SK-N-SH (cell line): ENCODE results near the gene PXT1. TPM values are rescaled to one million over a fixed set of nuclear protein-coding genes. Genes with fewer than 3 reads are reported as not detected.
A peak's percentile ranks its signal among the peaks of the same experiment; 100 is the strongest.

Source experiments
- CTCF ChIA-PET: fragments of 300-600, 350-600 bp; formaldehyde crosslinking; extraction: SDS; loops from one replicate; lab custom pipeline; 2021; lab: Yijun Ruan, JAX
- POLR2A ChIA-PET: fragments of 350-600 bp; sonication (Branson Sonifier 250); formaldehyde crosslinking; extraction: SDS; loops from one replicate; lab custom pipeline; 2020; ENCODE audit warnings: antibody characterized with exemption, inconsistent platforms; lab: Yijun Ruan, JAX
- DNase-seq: peaks from one replicate; pipeline ENCODE4 v3.0.0; 2012
- H2AFZ ChIP-seq: fragments of 200-600 bp; sonication (generic); 2 replicates; pipeline ENCODE4 v1.8.1; 2016; ENCODE audit warnings: antibody characterized with exemption, mild to moderate bottlenecking, low read depth
- H3F3A ChIP-seq: fragments of 200-600 bp; sonication (generic); replicated peaks from 2 replicates; pipeline ENCODE3; 2016; ENCODE audit warnings: antibody characterized with exemption, mild to moderate bottlenecking; ENCODE audit not compliant: insufficient read depth
- H3K27ac ChIP-seq, 2 experiments: fragments of 200-500 bp in 1 of 2; fragments of 200-600 bp in 1 of 2; sonication (Bioruptor generic) in 1 of 2; sonication (generic), shearing (Covaris generic) in 1 of 2; 2 replicates each; pipeline versions ENCODE4 v1.5.1 to v1.6.1; 2014 to 2016; ENCODE audit warnings: low read depth in 2 of 2, inconsistent platforms in 1 of 2, low read length in 1 of 2, mild to moderate bottlenecking in 1 of 2, mixed read lengths in 1 of 2
- H3K27me3 ChIP-seq: fragments of 200-600 bp; sonication (generic), shearing (Covaris generic); 2 replicates; pipeline ENCODE4 v1.6.1; 2016; ENCODE audit warnings: mixed run types; ENCODE audit not compliant: insufficient read depth
- H3K36me3 ChIP-seq, 2 experiments: fragments of 200-500 bp in 1 of 2; fragments of 200-600 bp in 1 of 2; sonication (Bioruptor generic) in 1 of 2; sonication (generic) in 1 of 2; replicated peaks in 1 of 2; 2 replicates each; pipeline versions ENCODE3 to v1.5.1; 2014 to 2016; ENCODE audit warnings: low read length in 1 of 2, mild to moderate bottlenecking in 1 of 2; ENCODE audit not compliant: insufficient read depth in 2 of 2, control insufficient read depth in 1 of 2
- H3K4me1 ChIP-seq, 2 experiments: fragments of 200-500 bp in 1 of 2; fragments of 200-600 bp in 1 of 2; sonication (Bioruptor generic) in 1 of 2; sonication (generic), shearing (Covaris generic) in 1 of 2; 2 replicates each; pipeline versions ENCODE4 v1.5.1 to v1.6.1; 2014 to 2016; ENCODE audit warnings: low read depth in 1 of 2, low read length in 1 of 2, mixed run types in 1 of 2; ENCODE audit not compliant: insufficient read depth in 2 of 2, control insufficient read depth in 1 of 2
- H3K4me2 ChIP-seq: fragments of 200-600 bp; sonication (generic), shearing (Covaris generic); 2 replicates; pipeline ENCODE4 v1.6.1; 2017; ENCODE audit warnings: mixed run types
- H3K4me3 ChIP-seq, 2 experiments: fragments of 200-500 bp in 1 of 2; fragments of 200-600 bp in 1 of 2; sonication (Bioruptor generic) in 1 of 2; sonication (generic), shearing (Covaris generic) in 1 of 2; 2 replicates each; pipeline versions ENCODE4 v1.5.1 to v1.8.1; 2014 to 2016; ENCODE audit warnings: low read depth in 2 of 2, inconsistent platforms in 1 of 2, low read length in 1 of 2, mild to moderate bottlenecking in 1 of 2, mixed read lengths in 1 of 2, moderate library complexity in 1 of 2
- H3K79me2 ChIP-seq: fragments of 200-600 bp; sonication (generic); 2 replicates; pipeline ENCODE4 v1.8.1; 2017; ENCODE audit warnings: mild to moderate bottlenecking; ENCODE audit not compliant: insufficient read depth
- H3K9ac ChIP-seq: fragments of 200-600 bp; sonication (generic); 2 replicates; pipeline ENCODE4 v1.6.1; 2017; ENCODE audit warnings: mixed run types
- H3K9me2 ChIP-seq: fragments of 200-600 bp; sonication (generic); 2 replicates; pipeline ENCODE4 v1.6.1; 2017; ENCODE audit warnings: mixed run types
- H3K9me3 ChIP-seq: fragments of 200-600 bp; sonication (generic); 2 replicates; pipeline ENCODE4 v1.6.1; 2017; ENCODE audit warnings: mixed run types, mild to moderate bottlenecking, moderate library complexity
- H4K20me1 ChIP-seq: fragments of 200-600 bp; sonication (generic); 2 replicates; pipeline ENCODE4 v1.6.1; 2017; ENCODE audit warnings: mild to moderate bottlenecking, mixed run types; ENCODE audit not compliant: insufficient read depth
- CTCF ChIP-seq: fragments of 200-600 bp; sonication (generic); IDR thresholded peaks from 2 replicates; pipeline ENCODE4 v1.6.1; 2017; ENCODE audit warnings: antibody characterized with exemption, mild to moderate bottlenecking, moderate library complexity
- ELF1 ChIP-seq: IDR thresholded peaks from 2 replicates; pipeline ENCODE4 v1.4.0; 2012
- EP300 ChIP-seq, 2 experiments: IDR thresholded peaks; 2 replicates each; pipeline versions ENCODE4 v1.4.0 to v1.6.1; 2012; ENCODE audit warnings: borderline replicate concordance in 1 of 2, low read depth in 1 of 2, low read length in 1 of 2
- EZH2phosphoT487 ChIP-seq: fragments of 200-600 bp; sonication (generic); IDR thresholded peaks from 2 replicates; pipeline ENCODE4 v1.6.1; 2017; ENCODE audit warnings: low read depth, mixed run types, mild to moderate bottlenecking, antibody characterized with exemption, moderate library complexity, borderline replicate concordance
- FOXJ3 ChIP-seq: sonication (generic); formaldehyde crosslinking; IDR thresholded peaks from 2 replicates; pipeline ENCODE4 v1.5.1; 2020; ENCODE audit warnings: mild to moderate bottlenecking, missing genetic modification reagents
- FOXM1 ChIP-seq: IDR thresholded peaks from 2 replicates; pipeline ENCODE4 v1.4.0; 2012; ENCODE audit warnings: low read depth, mild to moderate bottlenecking
- GATA2 ChIP-seq: sonication (generic); formaldehyde crosslinking; IDR thresholded peaks from 2 replicates; pipeline ENCODE4 v1.5.0; 2020; ENCODE audit warnings: mild to moderate bottlenecking, missing genetic modification reagents
- IRF3 ChIP-seq: fragments of 150-350 bp; IDR thresholded peaks from 2 replicates; pipeline ENCODE4 v1.6.1; 2016; ENCODE audit warnings: mild to moderate bottlenecking, low read depth, low read length
- JUND ChIP-seq: IDR thresholded peaks from 2 replicates; pipeline ENCODE4 v1.4.0; 2012
- MAX ChIP-seq: IDR thresholded peaks from 2 replicates; pipeline ENCODE4 v1.4.0; 2012; ENCODE audit warnings: low read depth
- MEF2A ChIP-seq: IDR thresholded peaks from 2 replicates; pipeline ENCODE4 v1.4.0; 2012; ENCODE audit warnings: low read depth, borderline replicate concordance
- NFIC ChIP-seq: IDR thresholded peaks from 2 replicates; pipeline ENCODE4 v1.4.0; 2012; ENCODE audit warnings: borderline replicate concordance
- NRF1 ChIP-seq: IDR thresholded peaks from 2 replicates; pipeline ENCODE4 v1.6.1; 2012; ENCODE audit warnings: low read depth, mild to moderate bottlenecking, low read length
- PBX3 ChIP-seq: IDR thresholded peaks from 2 replicates; pipeline ENCODE4; 2012
- POLR2AphosphoS5 ChIP-seq: IDR thresholded peaks from 2 replicates; pipeline ENCODE4 v1.6.1; 2012; ENCODE audit warnings: low read depth, low read length
- RAD21 ChIP-seq: IDR thresholded peaks from 2 replicates; pipeline ENCODE4 v1.6.1; 2012; ENCODE audit warnings: mild to moderate bottlenecking, low read length
- RFX5 ChIP-seq: IDR thresholded peaks from 2 replicates; pipeline ENCODE4 v1.6.1; 2012; ENCODE audit warnings: mild to moderate bottlenecking, improper control_type of control experiment, low read length
- RXRA ChIP-seq: IDR thresholded peaks from 2 replicates; pipeline ENCODE4 v1.4.0; 2012; ENCODE audit warnings: low read depth, mild to moderate bottlenecking, borderline replicate concordance
- SMC3 ChIP-seq: IDR thresholded peaks from 2 replicates; pipeline ENCODE4 v1.6.1; 2012; ENCODE audit warnings: low read depth, low read length, improper control_type of control experiment
- TAF1 ChIP-seq: IDR thresholded peaks from 2 replicates; pipeline ENCODE4 v1.6.1; 2012; ENCODE audit warnings: low read depth, mild to moderate bottlenecking, low read length, moderate library complexity, borderline replicate concordance
- TCF12 ChIP-seq: IDR thresholded peaks from 2 replicates; pipeline ENCODE4 v1.4.0; 2012
- TEAD4 ChIP-seq: IDR thresholded peaks from 2 replicates; pipeline ENCODE4 v1.4.0; 2012; ENCODE audit warnings: mild to moderate bottlenecking, borderline replicate concordance; ENCODE audit not compliant: insufficient read depth
- YY1 ChIP-seq: IDR thresholded peaks from 2 replicates; pipeline ENCODE4 v1.4.0; 2012; ENCODE audit warnings: low read depth, mild to moderate bottlenecking
- WGBS: methylation state at CpG from one replicate; pipeline ENCODE4 v1.1.6; 2017; ENCODE audit warnings: low lambda C conversion rate; 5-methylcytosine and 5-hydroxymethylcytosine counted together
- polyA plus RNA-seq, 3 experiments: library from polyadenylated mRNA; depleted of rRNA; stranded (reverse); fragments of >200 nt; gene quantifications; 2 replicates each; pipeline ENCODE4 v1.2.3, GENCODE V29; 2012

PXT1 gene
- polyA plus RNA-seq, 1 of the 3 experiments (the other 2 are of a cell fraction) = not detected

- ChIA-PET POLR2A (no interaction called here), CTCF (no interaction called here)
- Histone ChIP-seq H3F3A (no peaks in the 10 kb centered on the region), H3K79me2 (no peaks in the 10 kb centered on the region), H3K4me1 (peaks cover 0 to 14% of the 10 kb centered on the region in 2 experiments; a peak in 1 of 4 replicates), H3K27ac (no peak overlapping the region), H4K20me1 (no peaks in the 10 kb centered on the region), H3K4me2 (no peak overlapping the region), H2AFZ (no peak overlapping the region), H3K4me3 (no peak overlapping the region), H3K9ac (no peak overlapping the region), H3K27me3 (no peaks in the 10 kb centered on the region), H3K9me2 (no peaks in the 10 kb centered on the region), H3K36me3 (no peaks in the 10 kb centered on the region), H3K9me3 (no peaks in the 10 kb centered on the region)
- no peak for DNase-seq
- 88% methylated on average over 2 of the region's 2 CpGs for WGBS
- TF ChIP-seq MAX = no peak
- no peak for TF ChIP-seq CTCF
- TF ChIP-seq EP300 (IDR thresholded peaks at IDR 0.05; ENCODE audit: borderline replicate concordance in 1 of 2, low read depth in 1 of 2, low read length in 1 of 2) = no peak
Measured at GRCh38 chr6:36384095-36384494, 58.6 kb downstream of the PXT1 start.

- DNase-seq = no peak
- Histone ChIP-seq H3K9ac (no peak overlapping the region), H3K27me3 (no peaks in the 10 kb centered on the region), H3K36me3 (no peaks in the 10 kb centered on the region), H3K79me2 (no peaks in the 10 kb centered on the region), H3K4me1 (peaks cover 0 to 14% of the 10 kb centered on the region in 2 experiments; a peak in 1 of 4 replicates), H3K4me3 (no peak overlapping the region), H3K4me2 (no peak overlapping the region), H3K27ac (no peak overlapping the region), H3K9me2 (no peaks in the 10 kb centered on the region), H3F3A (no peaks in the 10 kb centered on the region), H4K20me1 (no peaks in the 10 kb centered on the region), H3K9me3 (no peaks in the 10 kb centered on the region), H2AFZ (no peak overlapping the region)
- ChIA-PET CTCF (interaction anchor here (1.4 to 4.5 kb wide), 2 partner anchors 23 to 81 kb away, joined by 7 to 26 read pairs; no protein-coding TSS in a partner anchor), POLR2A (no interaction called here)
- TF ChIP-seq NRF1 (no peak), YY1 (no peak), POLR2AphosphoS5 (no peak), RFX5 (no peak), MAX (no peak), IRF3 (no peak), EP300 (IDR thresholded peaks at IDR 0.05; ENCODE audit: borderline replicate concordance in 1 of 2, low read depth in 1 of 2, low read length in 1 of 2) (no peak), FOXJ3 (no peak), PBX3 (peak; percentile 69), TEAD4 (no peak), TCF12 (peak; percentile 11; the same call in 1 of the 2 replicates), RXRA (no peak), NFIC (no peak), RAD21 (no peak), ELF1 (no peak), SMC3 (no peak), EZH2phosphoT487 (no peak), JUND (peak; percentile 21; the same call in 1 of the 2 replicates), GATA2 (CRISPR knock-in tag) (no peak), MEF2A (no peak), TAF1 (no peak), FOXM1 (no peak)
- 60% methylated on average over 2 of the region's 2 CpGs for WGBS
Measured at GRCh38 chr6:36383606-36384005, 59.0 kb downstream of the PXT1 start.
